C4-2B (cell line): ENCODE data around the gene EEIG2.

Source experiments
- H3K27ac ChIP-seq: fragments of 450-650 bp; 2 replicates; pipeline ENCODE4 v1.5.1; 2017
- CTCF ChIP-seq: fragments of 450-650 bp; conservative IDR thresholded peaks from 2 replicates; pipeline ENCODE4 v1.5.1; 2017; ENCODE audit warnings: mild to moderate bottlenecking
- ZFX ChIP-seq: fragments of 450-650 bp; IDR thresholded peaks from 2 replicates; pipeline ENCODE4 v1.6.1; 2017

Gene EEIG2

DNA sequence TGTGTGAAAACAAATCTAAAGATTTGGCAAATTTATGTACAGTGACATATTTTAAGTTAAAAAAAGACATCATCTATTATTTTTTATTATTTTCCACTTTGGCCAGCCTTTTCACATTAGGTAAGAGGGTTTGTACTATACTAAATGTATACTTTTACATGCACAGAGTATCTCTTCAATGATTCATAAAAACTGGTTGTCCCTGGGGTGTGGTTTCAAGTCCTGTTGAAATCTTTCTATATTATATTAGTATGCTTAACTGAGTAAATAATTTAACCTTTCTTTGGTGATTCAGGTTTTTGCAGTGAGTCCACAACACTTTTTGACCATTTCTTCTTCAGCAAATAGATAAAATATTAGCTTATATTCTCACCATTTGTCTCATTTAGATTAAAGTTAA is 45.7 kb downstream of the EEIG2 start:
- H3K27ac ChIP-seq = no peak overlapping the region
- TF ChIP-seq ZFX (no peak), CTCF (no peak)

- TF ChIP-seq CTCF (no peak), ZFX (no peak)
- H3K27ac ChIP-seq = no peak overlapping the region
Observed at GRCh38 chr1:108606478-108606877, 46.6 kb downstream of the EEIG2 start.

DNA sequence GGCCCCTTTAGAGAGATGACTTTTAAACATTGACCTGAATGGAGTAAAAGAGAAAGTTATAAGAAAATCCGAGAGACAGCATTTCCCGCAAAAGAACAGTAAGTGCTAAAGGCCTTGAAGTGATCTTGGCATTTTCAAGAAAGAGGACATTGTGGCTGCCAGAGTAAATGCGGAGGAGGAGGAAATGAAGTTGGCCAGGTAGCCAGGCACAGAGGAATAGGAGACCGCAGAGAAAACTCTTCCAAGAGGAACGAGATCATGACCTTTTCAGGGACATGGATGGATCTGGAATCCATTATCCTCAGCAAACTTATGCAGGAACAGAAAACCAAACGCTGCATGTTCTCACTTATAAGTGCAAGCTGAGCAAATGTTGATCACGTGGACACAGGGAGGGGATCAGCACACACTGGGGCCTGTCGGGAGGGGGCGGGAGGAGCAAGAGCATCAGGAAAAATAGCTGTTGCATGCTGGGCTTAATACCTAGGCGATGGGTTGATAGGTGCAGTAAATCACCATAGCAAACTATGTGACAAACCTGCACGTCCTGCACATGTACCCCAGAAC is 49.7 kb downstream of the EEIG2 start:
- H3K27ac ChIP-seq = peak overlapping the region; percentile 10; the same call in 1 of the 2 replicates

More for the DNA sequence above, 49.7 kb downstream of the EEIG2 start:
- no peak for TF ChIP-seq ZFX
- no peak for TF ChIP-seq CTCF
